RWPE2 (cell line): ENCODE measurements around the gene HKDC1.
A peak's percentile ranks its signal among the peaks of the same experiment; 100 is the strongest.
"Not testable (repeated sequence)": the region's sequence is repeated elsewhere in the genome, so short reads cannot be mapped to it uniquely, and the experiment has no call there.

ENCODE experiments used
- ATAC-seq: fragments of 200-7000 bp; cut with Tn5 transposase; 3 replicates; pipeline ENCODE4 v1.9.1; 2021; ENCODE audit warnings: low read depth
- DNase-seq: peaks from one replicate; pipeline ENCODE4 v3.0.0-alpha.2; 2020; ENCODE audit warnings: low spot score
- H3K27ac ChIP-seq: fragments of 450-650 bp; 2 replicates; pipeline ENCODE4 v1.5.1; 2017; ENCODE audit warnings: mild to moderate bottlenecking; ENCODE audit not compliant: poor library complexity, severe bottlenecking
- H3K27me3 ChIP-seq: fragments of 250-450 bp; sonication (Bioruptor Pico); 2 replicates; pipeline ENCODE4 v1.5.1; 2021; ENCODE audit warnings: mild to moderate bottlenecking, moderate library complexity; ENCODE audit not compliant: insufficient read depth, poor library complexity, severe bottlenecking
- H3K36me3 ChIP-seq: fragments of 250-450 bp; sonication (Bioruptor Pico); 2 replicates; pipeline ENCODE4 v1.5.1; 2020; ENCODE audit warnings: low read depth, mild to moderate bottlenecking, moderate library complexity
- H3K4me1 ChIP-seq: fragments of 250-450 bp; sonication (Bioruptor Pico); 2 replicates; pipeline ENCODE4 v1.5.1; 2021; ENCODE audit warnings: mild to moderate bottlenecking, moderate library complexity; ENCODE audit not compliant: insufficient read depth, poor library complexity, severe bottlenecking
- H3K4me3 ChIP-seq: fragments of 250-450 bp; sonication (Bioruptor Pico); 2 replicates; pipeline ENCODE4 v1.5.1; 2021; ENCODE audit warnings: mild to moderate bottlenecking, moderate library complexity; ENCODE audit not compliant: severe bottlenecking
- H3K9me3 ChIP-seq: fragments of 250-450 bp; sonication (Bioruptor Pico); 2 replicates; pipeline ENCODE4 v1.5.1; 2021; ENCODE audit warnings: mild to moderate bottlenecking, moderate library complexity; ENCODE audit not compliant: severe bottlenecking
- CTCF ChIP-seq: fragments of 450-650 bp; IDR thresholded peaks from one replicate; pipeline ENCODE4 v1.5.1; 2017; ENCODE audit warnings: mild to moderate bottlenecking, moderate library complexity; ENCODE audit not compliant: poor library complexity, severe bottlenecking

Gene HKDC1

GRCh38 chr10:69220041-69220451 lies at the start of gene HKDC1:
HKDC1 (plus strand) TSS chr10:69220332; CDS start chr10:69220436, 104 bp downstream.
- no peaks in the 10 kb centered on the region for H3K27me3 ChIP-seq
- DNase-seq (no peak), ATAC-seq (no peak)
- H3K27ac ChIP-seq, result peak within 1 kb of the TSS; percentile 56
- H3K4me3 ChIP-seq, result no peak within 1 kb of the TSS
- no peaks in the 10 kb centered on the region for H3K9me3 ChIP-seq
- no peaks in the 10 kb centered on the region for H3K36me3 ChIP-seq
- no peak for TF ChIP-seq CTCF
- peaks cover 50% of the 10 kb centered on the region for H3K4me1 ChIP-seq

- no peak for TF ChIP-seq CTCF
- Histone ChIP-seq H3K27ac (no peak overlapping the region), H3K9me3 (no peaks in the 10 kb centered on the region), H3K27me3 (no peaks in the 10 kb centered on the region), H3K4me3 (no peak overlapping the region), H3K36me3 (peaks cover 29% of the 10 kb centered on the region), H3K4me1 (no peaks in the 10 kb centered on the region)
- DNase-seq (no peak), ATAC-seq (no peak)
Measured at GRCh38 chr10:69172241-69172982, 47.7 kb upstream of the HKDC1 start.

GRCh38 chr10:69175326-69175725 lies 44.8 kb upstream of the HKDC1 start:
- not testable (repeated sequence) for H3K9me3 ChIP-seq, DNase-seq, ATAC-seq, H3K27ac ChIP-seq, H3K4me3 ChIP-seq, H3K4me1 ChIP-seq, H3K27me3 ChIP-seq
- peaks cover 13% of the 10 kb centered on the region; the same call in 1 of the 2 replicates for H3K36me3 ChIP-seq

GRCh38 chr10:69176823-69177222 lies 43.3 kb upstream of the HKDC1 start:
- H3K4me1 ChIP-seq, result no peaks in the 10 kb centered on the region
- TF ChIP-seq CTCF, result no peak
- H3K36me3 ChIP-seq, result peaks cover 2% of the 10 kb centered on the region; the same call in 1 of the 2 replicates
- ATAC-seq (no peak), DNase-seq (no peak)
- H3K4me3 ChIP-seq, result no peak overlapping the region
- no peaks in the 10 kb centered on the region for H3K27me3 ChIP-seq
- no peaks in the 10 kb centered on the region for H3K9me3 ChIP-seq
- H3K27ac ChIP-seq, result no peak overlapping the region

- Histone ChIP-seq H3K27me3 (no peaks in the 10 kb centered on the region), H3K9me3 (no peaks in the 10 kb centered on the region), H3K4me1 (no peaks in the 10 kb centered on the region), H3K36me3 (peaks cover 15% of the 10 kb centered on the region), H3K27ac (peak overlapping the region; percentile 52), H3K4me3 (peak overlapping the region; percentile 92)
- TF ChIP-seq CTCF, result no peak
- 0 out of 3 replicates have a peak, but pooled peaks have one; percentile 3 for ATAC-seq
- DNase-seq, result no peak
Measured at GRCh38 chr10:69179089-69179742, 40.9 kb upstream of the HKDC1 start.
